ENCODE data around the gene GPR12.

- TF ChIP-seq CTCF (IDR thresholded peaks at IDR 0.05; ENCODE audit: poor library complexity): no peak
- no peak for TF ChIP-seq EZH2 (IDR thresholded peaks at IDR 0.05; ENCODE audit: borderline replicate concordance)
- no peak for TF ChIP-seq EZH2phosphoT487 (IDR thresholded peaks at IDR 0.05; ENCODE audit: low read depth, severe bottlenecking, unreplicated experiment)
Observed at GRCh38 chr13:26711211-26711610, 49.4 kb downstream of the GPR12 start.
